Stimulated activated CD4-positive, alpha-beta T cell treated with anti-CD3 and anti-CD28 coated beads, Interleukin-2, amount 100 ng/mL, for 4 hours (primary cell): ENCODE data around the gene NIPSNAP2.
"Not testable (repeated sequence)": the region's sequence is repeated elsewhere in the genome, so short reads cannot be mapped to it uniquely, and the experiment has no call there.

Source experiments
- DNase-seq: peaks from one replicate; pipeline ENCODE4 v3.0.0-alpha.2; 2020; ENCODE audit warnings: low read depth

The NIPSNAP2 gene

DNA sequence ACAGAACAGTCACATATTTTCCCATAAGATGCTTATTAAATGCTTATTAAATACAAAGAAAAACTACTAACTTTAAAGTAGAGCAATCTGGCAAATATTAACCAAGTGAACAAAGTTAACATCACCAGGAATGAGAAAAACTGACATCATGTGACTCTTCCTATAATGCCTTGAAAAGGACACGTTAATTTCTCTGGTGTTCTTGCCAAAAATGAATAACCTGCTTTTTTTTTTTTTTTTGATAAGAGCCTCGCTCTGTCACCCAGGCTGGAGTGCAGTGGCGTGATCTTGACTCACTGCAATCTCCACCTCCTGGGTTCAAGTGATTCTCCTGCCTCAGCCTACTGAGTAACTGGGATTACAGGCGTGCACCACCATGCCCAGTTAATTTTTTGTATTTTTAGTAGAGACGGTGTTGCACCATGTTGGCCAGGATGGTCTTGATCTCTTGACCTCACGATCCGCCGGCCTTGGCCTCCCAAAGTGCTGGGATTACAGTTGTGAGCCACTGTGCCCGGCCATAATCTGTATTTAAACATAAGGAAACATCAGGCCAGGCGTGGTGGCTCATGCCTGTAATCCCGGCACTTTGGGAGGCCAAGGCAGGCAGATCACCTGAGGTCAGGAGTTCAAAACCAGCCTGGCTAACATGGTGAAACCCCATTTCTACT is 83.2 kb downstream of the NIPSNAP2 start:
- not testable (repeated sequence) for DNase-seq

GRCh38 chr7:56048245-56048644 is 83.9 kb downstream of the NIPSNAP2 start:
- no peak for DNase-seq

DNA sequence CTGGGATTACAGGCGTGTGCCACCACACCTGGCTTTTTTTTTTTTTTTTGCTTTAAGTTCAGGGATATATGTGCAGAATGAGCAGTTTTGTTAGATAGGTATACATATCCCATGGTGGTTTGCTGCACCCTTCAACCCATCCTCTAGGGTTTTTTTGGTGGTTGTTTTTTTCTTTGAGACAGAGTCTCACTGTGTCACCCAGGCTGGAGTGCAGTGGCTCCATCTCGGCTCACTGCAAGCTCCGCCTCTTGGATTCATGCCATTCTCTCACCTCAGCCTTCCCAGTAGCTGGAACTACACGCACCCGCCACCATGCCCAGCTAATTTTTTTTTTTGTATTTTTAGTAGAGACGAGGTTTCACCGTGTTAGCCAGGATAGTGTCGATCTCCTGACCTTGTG is 84.4 kb downstream of the NIPSNAP2 start:
- DNase-seq: not testable (repeated sequence)
